Activated CD4-positive, alpha-beta T cell treated with anti-CD3 and anti-CD28 coated beads for 24 hours (primary cell): Measurements from ENCODE around the gene CTSD.

Experiments used
- DNase-seq, 2 donors: peaks; one replicate each; pipeline ENCODE4 v3.0.0-alpha.2; 2020; ENCODE audit warnings: low read depth in 2 of 2

CTSD gene

DNA sequence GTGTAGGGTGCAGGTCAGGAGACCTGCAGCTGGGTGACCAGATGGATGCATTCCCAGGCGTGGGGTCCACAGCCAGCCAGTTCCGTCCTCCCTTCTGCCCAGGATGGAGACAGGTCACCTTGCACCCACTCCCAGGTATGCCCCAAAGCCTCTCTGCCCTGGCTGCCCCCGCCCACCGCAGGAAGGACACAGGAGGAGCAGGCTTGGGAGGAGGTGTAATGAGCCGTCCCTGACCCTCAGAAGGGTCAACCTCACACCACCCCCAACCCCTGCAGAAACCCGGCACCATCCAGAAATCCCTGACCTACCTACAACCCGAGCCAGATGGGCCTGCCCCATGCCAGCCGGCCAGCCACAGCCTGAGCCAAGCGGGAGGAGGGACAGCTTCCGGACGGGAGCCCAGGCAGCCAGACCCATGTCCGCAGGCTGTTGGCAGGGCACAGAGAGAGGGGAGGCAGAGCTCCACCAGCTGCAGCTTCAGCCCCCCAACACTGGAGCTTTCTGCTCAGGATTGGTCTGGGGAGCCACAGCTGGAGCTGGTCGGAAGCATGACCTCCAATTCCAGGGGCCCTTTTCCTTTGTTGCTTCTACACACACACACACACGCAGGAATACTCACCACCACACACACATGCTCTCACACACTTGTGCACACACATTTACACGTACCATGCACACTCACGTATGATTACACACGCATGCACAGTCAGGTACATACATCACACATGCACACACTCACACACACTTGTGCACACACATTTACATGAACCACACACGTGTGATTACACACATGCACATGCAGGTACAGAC, 18.6 kb downstream of the CTSD start:
- DNase-seq: no peak

DNA sequence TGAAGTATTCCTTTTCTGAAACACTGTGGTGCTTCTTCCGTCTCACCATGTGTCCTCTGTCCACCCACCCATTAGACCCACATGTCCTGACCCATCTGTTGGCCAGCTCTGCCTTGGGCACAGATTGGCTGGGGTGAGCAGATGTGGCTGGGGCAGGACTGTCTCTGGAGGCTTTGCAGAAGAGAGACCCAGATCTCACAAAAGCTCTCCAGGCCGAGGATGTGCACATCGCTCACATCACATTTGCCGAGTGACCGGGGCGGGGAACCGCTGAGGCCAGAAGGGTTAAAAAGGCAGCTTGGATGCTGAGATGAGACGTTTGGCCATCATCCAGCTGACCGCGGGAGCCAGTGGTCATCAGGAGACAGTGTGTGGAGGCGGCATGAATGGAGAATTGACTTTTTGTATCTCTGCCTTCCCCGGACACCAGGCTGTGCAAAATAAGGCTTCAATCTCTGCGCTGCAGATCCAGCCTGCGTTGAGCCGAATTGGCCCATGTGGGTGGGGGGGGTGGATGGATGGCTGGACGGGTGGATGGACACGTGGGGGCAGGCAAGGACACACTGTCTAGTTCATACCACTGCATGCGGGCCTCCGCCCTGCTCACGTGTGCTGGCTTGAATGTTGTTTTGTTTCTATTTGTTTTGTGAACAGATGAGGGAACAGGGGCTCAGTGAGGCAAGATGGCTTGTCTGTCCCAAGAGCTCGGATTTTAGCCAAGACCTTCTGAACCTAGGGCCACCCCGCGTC, 19.4 kb downstream of the CTSD start:
- no peak for DNase-seq

DNA sequence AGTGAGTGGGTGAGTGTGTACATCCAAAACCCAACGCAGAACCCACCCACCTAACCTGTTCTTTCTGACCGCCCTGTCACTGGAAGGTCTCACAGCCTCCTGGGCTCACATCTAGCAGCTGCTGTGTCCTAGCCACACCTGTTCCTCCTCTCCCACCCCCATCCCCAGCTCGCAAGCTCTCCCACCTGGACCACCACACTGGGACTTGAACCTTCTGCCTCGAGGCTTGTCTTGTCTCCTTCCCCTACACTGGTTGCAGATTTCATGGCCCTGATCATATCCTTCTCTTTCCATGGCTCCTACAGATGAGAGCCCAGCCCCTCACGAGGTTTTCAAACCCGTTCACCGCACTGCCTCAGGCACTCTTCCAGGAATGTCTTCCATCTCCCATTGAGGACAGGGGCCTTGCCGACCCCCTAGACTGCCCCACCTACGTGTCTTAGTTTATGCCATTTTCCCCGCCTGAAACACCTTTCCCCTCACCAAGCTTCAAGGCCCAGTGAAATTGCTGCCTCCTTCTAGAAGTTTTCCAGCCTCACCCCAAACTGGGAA, 20.1 kb downstream of the CTSD start:
- no peak for DNase-seq

DNA sequence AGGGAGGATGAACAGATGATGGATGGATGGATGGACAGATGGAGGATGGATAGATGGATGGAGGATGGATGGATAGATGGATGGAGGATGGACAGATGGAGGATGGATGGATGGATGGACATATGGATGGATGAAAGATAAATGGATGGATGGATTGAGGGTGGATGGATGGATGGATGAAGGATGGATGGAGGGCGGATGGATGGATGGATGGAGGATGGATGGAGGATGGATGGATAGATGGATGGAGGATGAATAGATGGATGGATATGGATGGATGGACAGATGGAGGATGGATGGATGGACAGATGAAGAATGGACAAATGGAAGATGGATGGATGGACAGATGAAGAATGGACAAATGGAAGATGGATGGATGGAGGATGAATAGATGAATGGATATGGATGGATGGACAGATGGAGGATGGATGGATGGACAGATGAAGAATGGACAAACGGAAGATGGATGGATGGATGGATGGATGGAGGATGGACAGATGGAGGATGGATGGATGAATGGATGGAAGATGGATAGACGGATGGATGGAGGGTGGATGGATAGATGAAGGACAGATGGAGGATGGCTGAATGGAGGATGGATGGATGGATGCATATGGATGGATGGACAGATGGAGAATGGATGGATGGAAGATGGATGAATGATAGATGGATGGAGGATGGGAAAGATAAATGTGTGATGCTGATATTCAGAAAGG, 20.7 kb downstream of the CTSD start:
- DNase-seq: no peak

DNA sequence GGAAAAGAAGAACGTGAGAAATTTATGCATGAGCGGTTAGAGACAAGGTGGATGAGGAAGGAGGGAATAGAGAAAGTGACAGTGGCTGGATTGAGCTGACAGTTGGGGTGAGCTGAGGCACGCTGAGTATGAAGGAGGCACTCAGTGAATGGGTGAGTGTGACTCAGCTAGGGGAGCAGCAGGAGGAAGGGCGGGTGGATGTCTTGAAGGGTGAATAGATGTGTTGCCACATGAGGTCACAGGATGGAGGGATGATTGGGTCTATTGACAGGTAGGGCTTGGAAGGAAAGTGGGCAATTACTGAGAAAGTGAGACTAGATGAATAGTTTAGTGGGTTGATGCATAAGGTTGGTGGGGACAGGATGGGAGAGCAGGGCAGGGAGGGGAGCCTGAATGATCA, 21.4 kb downstream of the CTSD start:
- DNase-seq: no peak

DNA sequence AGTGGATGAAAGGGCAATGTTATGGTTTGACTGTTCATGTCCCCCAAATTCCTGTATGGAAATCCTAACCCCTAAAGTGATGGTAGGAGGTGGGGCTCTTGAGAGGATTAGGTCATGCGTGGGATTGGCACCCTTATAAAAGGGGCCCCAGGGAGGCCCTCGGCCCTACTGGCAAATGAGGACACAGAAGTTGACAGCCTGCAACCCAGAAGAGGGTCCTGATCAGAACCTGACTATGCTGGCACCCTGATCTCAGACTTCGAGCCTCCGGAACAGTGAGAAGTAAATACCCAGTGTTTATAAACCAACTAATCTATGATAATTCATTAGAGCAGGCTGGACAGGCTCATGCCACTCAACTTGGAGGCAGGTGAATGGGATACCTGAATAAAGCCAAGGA, 22.0 kb downstream of the CTSD start:
- no peak for DNase-seq

DNA sequence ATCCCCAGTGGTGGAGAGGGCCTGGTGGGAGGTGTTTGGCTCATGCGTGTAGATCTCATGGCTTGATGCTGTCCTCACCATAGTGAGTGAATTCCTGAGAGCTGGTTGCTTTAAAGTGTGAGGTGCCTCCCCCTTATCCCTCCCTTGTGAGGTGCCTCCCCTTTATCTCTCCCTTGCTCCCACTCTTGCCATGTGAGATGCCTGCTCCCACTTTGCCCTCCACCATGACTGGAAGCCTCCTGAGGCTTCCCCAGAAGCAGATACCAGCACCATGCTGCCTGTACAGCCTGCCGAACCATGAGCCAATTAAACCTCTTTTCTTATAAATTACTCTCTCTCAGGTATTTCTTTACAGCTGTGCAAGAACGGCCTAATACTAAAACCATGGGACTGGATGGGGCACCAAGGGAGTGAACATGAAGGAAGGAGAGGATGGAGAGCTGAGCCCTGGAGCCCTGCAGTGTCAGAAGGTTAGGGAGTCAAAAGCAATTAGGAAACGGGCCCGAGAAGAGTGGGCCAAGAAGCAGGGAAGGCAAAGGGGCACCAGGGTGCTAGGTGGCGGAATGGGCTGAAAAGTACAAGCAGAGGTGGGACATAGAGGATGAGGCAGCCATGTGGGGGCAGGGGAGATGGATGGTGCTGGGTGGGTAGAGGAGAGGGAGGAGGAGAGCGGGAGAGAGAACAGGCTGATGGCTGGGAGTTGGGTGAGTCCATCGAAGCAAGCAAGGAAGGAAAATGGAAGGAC, 22.8 kb downstream of the CTSD start:
- no peak for DNase-seq

DNA sequence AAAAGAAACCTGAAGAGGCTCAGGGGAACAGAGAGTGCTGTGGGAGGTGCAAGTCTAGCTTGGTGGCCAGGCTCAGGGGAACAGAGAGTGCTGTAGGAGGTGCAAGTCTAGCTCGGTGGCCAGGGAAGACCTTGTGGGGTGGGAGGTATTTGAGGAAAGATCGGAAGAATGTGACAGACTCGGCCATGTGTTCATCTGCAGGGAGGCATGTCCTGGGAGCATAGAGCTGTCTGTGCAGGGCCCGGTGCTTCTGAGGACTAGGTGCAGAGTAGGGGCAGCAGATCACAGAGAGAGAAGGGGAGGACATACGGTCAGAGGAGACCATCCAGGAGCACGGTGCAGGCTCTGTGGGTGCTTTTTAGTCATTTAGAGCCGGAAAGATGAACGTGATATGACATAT, 24.2 kb downstream of the CTSD start:
- DNase-seq: no peak

DNA sequence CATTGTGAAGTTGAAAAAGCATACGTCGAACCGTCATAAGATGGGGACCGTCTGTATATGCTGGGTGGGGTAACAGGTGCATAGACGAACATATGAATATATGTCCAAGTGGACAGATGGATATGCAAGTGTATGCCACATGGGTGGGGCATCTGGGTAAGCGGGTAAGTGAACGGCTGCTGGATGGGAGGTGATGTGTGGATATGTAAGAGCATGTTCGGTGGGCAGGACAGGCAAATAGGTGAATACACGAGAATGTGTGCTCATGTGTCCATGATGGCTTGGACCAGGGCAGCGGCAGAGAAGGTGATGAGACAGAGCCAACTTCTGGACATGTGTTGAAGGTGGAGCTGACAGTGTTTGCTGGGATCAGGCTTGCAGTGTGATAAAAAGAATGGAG, 25.3 kb downstream of the CTSD start:
- DNase-seq: no peak

DNA sequence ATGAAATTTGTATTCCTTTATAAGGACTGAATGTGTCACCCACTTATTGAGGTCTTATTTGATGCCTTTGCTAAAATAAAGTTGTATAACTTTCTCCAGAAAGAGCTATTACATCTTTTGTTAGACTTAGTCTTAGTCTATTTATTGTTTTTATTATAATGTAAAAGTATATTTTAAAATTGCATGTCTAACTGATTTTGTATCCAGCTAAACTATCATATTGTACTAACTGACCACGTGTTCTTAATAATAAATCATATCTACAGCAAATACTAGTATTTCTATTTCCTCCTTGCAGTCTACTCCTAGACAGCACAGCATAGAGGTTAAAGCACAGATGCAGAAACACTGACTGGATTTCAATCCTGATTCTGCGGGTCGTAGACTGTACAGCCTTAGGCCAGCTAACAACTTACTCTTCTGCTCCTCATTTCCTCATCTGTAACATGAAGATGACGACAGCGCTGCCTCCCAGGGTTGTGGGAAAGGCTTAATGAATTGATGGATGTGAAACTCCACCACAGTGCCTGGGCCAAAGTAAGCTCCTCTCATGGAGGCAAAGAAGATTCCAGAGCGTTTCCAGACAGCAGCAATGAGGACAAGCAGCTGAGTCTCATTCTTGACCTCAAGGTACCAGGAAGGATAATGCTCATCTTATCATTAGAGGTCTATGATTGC, 26.5 kb downstream of the CTSD start:
- no peak for DNase-seq

DNA sequence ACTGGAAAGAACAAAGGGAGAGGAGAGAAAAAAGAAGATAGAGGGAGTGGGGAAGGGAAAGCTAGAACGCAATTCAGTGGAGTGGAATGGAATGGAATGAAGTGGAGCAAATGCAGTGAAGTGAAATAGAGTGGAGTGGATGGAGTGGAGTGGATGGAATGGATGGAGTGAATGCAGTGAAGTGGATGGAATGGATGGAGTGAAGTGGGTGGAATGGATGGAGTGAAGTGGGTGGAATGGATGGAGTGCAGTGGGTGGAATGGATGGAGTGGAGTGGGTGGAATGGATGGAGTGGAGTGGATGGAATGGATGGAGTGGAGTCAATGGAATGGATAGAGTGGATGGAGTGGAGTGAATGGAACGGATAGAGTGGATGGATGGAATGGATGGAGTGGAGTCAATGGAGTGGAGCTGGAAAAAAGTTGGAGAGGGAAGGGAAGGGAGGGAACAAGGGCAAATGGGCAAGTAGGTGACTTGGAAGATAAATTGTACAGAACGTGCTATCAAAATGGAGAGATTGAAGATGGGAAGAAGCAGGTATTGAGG, 27.2 kb downstream of the CTSD start:
- DNase-seq: no peak

DNA sequence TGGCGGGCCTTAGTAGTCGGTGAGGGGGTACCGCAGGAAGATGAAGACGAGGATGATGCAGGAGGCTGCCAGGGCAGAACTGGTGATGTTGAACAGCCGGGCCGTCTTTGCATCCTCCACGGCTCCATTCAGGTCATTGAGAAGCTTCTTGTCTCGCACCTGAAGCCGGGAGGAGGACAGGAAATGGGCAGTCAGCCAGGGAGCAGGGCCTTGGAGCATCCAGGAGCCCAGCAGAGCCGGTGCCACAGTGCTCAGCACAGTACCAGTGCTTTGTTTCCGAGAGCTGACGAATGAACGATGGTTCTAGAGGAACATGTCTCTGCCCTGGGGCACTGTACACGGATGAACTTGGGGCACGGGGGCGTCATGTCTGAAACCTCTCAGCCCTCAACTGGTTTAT, 28.5 kb downstream of the CTSD start:
- no peak for DNase-seq

DNA sequence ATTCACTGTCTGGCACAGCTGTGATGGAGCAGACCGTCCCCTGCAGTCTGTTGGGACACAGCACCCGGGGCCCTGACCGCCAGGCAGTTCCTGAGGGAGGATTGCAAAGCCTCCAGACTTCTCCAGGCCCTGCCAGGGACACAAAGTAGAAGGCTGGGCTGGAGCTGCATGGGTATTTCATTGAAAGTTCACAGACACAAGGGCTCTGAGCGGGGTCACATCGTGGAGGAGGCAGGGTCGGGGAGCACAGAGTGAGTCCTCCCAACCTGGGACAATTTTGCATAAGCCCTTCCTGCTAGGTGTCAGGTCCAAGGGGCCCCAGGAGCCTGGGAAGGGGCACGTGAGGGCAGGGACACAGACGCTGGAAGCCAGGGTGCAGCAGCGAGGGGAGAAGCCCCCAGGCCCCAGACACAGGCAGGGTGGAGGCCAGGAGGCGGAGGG, 29.1 kb downstream of the CTSD start:
- DNase-seq: no peak

DNA sequence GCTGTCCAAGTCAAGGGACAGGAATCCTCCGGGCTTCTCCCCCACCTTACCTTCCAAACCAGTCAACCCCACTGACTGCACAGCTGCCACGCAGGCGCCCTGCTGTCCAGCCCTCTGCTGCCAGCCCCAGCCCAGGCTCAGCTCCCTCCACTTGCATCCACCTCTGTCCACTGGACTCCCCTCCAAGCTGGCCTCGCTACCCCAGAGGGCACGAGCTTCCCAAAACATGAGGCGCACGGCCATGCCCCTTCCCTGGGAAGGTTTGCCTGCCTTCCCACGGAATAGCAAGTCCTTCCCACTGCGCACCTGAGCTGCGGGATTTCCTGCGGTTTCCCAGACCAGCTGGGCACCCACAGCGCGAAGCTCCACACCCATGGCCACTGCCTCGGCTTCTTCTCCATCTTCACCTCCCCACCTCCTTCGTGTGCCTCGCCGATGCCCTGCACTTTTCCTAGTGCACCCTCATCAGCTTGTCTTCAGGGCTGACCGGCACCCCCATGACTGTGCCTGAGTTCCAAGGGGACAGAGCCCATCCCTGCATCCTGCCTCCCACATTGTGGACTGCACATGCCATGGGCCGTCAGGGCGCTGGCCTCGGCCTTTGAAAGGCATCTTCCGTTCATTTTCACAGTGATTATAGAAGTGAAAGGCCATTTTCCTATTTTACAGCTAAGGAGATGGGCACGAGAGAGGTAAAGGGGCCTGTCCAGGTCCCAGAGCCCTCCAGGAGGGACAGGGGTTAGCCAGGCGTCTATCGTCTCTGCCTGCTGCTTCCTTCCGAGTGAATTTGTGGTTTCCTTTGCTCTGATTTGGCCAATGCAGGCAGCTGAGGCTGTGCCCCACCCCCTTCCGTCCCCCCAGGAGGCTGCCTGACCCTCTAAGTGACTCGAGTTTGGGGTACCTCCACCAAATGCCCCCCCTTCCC, 29.7 kb downstream of the CTSD start:
- DNase-seq: no peak

DNA sequence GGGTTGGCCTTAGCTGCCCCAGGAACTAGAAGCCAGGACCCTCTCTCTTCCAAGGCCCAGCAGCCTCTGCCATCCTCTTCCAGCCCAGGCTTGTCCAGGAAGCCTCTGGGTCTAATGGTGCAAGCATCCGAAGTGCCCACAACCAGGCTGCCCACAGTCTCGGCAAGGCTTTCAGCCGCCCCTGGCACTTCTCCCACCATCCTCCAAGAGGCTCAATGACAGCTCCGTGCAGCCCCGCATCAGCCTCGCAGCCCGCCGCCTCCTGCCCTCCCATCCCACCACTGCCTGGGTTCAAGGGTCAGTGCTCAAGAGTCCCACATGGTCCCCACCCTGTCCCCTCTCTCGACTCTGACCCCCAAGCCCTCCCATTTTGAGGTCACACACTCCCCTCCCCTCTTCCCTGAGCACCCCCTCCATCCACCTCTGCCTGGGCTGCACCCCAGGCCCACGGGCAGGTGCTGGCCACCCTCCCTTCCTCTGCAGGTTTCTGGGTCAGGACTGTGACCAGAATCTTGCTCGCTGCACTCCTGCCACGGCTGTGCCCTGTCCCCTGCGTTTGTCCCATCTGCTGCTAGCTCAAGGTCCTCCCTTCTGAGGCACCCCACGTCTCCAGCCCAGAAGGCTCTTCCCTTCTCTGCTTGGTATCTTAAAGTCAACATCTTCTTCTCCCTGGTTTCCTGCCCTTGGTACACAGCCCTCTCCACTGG, 30.6 kb downstream of the CTSD start:
- DNase-seq: no peak

DNA sequence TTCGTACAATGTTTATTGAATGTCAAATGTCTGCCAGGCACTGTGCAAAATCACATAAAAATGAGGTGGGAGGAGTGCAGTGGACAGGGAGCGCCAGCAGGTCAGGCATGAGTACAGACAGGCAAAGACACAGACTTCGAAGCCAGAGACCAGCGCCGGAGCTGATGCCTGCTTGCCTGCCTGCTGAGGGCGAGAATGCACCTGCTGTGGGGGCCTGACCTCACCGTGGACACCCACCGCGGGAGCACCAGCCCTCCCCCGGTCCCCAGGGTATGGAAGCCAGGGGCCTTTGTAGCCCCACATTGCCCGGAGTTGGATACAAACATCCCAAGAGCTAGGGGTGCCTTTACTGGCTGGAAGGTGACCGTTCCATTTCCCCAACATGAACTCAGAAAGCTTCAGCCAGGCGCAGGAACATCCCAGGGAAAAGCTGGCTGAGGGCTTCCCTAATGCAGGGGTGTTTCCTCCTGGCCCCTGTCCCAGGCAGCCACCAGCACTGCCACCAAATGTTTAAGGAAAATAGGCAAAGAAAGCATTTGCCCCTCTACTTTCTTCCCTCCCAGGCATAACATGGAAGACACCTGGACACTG, 31.2 kb downstream of the CTSD start:
- no peak for DNase-seq

DNA sequence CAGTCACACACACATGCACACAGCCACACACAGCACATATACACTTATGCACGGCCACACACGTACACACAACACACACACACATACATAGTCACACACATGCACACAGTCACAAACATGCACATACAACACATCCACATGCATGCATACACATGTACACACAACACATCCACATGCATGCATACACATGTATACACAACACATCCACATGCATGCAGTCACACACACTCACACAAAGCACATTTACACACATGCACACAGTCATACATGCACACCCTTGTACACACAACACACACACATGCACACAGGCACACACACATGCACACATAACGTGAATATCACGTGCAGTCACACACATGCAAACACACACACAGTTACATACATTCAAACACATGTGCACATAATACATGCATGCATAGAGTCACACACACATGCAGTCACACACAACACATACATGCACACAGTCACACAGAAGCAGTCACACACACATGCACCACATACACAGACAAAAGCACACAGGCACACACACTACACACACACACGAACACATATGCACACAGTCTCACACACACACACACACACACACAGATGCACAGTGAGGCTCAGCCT, 32.2 kb downstream of the CTSD start:
- no peak for DNase-seq

DNA sequence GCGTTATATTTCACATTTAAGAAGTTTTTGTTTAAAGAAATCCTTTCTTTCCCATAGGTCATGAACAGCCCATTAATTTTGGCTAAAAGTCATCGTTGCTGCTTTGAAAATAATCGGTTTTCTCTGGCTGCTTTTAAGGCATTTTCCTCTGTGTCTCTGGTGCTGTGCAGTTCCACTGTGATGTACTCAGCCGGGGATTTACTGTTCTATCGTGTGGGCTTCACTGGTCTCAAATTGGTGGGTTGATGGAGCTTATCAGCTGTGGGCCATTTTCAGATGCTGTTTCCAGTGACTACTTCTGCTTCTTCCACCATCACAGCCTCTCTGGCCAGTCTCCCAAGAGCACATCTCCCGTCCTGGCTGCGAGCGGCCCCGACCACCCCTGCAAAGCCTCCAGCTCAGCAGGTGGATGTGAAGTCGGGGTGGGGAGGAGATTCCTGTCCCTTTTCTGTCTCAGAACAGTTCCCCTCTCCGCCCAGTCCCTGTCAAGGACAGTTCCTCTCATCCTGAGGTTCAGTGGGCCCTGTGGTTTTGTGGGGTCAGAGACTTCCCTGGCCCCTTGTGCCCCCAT, 33.6 kb downstream of the CTSD start:
- no peak for DNase-seq
